ENCODE measurements around the gene PSMB9. TPM values are rescaled to one million over a fixed set of nuclear protein-coding genes. Genes with fewer than 3 reads are reported as not detected.
"Not testable (repeated sequence)": the region's sequence is repeated elsewhere in the genome, so short reads cannot be mapped to it uniquely, and the experiment has no call there.

PSMB9 gene
- total RNA-seq, 1 donor from 2014 or later = 20.5 TPM

GRCh38 chr6:32868257-32868788, 14.3 kb downstream of the PSMB9 start:
- H3K4me3 ChIP-seq (ENCODE audit: low read depth, low read length) = no peak overlapping the region
- TF ChIP-seq, protein P1, sequence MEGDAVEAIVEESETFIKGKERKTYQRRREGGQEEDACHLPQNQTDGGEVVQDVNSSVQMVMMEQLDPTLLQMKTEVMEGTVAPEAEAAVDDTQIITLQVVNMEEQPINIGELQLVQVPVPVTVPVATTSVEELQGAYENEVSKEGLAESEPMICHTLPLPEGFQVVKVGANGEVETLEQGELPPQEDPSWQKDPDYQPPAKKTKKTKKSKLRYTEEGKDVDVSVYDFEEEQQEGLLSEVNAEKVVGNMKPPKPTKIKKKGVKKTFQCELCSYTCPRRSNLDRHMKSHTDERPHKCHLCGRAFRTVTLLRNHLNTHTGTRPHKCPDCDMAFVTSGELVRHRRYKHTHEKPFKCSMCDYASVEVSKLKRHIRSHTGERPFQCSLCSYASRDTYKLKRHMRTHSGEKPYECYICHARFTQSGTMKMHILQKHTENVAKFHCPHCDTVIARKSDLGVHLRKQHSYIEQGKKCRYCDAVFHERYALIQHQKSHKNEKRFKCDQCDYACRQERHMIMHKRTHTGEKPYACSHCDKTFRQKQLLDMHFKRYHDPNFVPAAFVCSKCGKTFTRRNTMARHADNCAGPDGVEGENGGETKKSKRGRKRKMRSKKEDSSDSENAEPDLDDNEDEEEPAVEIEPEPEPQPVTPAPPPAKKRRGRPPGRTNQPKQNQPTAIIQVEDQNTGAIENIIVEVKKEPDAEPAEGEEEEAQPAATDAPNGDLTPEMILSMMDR (conservative IDR thresholded peaks at IDR 0.05; ENCODE audit: low read depth, low read length) = peak; percentile 93
- DNase-seq (ENCODE audit: low read depth) = no peak

DNA sequence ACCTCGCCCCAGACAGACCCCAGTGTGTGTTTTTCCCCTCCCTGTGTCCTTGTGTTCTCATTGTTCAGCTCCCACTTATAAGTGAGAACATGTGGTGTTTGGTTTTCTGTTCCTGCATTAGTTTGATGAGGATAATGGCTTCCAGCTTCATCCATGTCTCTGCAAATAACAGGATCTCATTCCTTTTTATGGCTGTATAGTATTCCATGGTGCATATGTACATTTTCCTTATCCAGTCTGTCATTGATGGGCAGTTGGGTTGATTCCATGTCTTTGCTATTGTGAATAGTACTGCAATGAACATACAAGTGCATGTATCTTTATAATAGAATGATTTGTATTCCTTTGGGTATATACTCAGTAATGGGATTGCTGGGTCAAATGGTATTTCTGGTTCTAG, 20.0 kb downstream of the PSMB9 start:
- H3K4me3 ChIP-seq (ENCODE audit: low read depth, low read length); DNase-seq (ENCODE audit: low read depth): not testable (repeated sequence)

DNA sequence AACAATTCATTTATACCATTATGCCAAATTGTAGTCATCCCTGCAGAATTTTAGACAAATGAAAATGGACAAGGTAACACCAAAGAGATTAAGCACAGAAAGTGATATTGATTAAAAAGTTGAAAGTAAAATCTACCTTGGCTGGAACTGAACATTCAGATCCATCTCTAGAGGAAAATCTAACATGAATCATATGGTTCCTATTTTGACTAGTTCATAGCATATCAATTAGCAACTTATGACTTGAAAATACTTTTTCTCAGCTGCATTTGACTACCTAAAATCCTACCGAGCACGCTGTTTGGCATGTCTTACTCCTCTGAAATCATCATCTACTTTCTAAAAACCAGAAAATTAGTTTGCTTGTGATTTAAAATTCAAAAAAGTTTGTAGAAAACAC, 22.6 kb downstream of the PSMB9 start:
- TF ChIP-seq, protein P1 (conservative IDR thresholded peaks at IDR 0.05; ENCODE audit: low read depth, low read length) = no peak
- H3K4me3 ChIP-seq (ENCODE audit: low read depth, low read length) = no peak overlapping the region
- no peak for DNase-seq (ENCODE audit: low read depth)

- H3K4me3 ChIP-seq (ENCODE audit: low read depth, low read length) = no peak overlapping the region
- TF ChIP-seq, protein P1 (conservative IDR thresholded peaks at IDR 0.05; ENCODE audit: low read depth, low read length) = no peak
- DNase-seq (ENCODE audit: low read depth) = no peak
Measured at GRCh38 chr6:32879691-32880090, 25.7 kb downstream of the PSMB9 start.

GRCh38 chr6:32880962-32881361, 27.0 kb downstream of the PSMB9 start:
- H3K4me3 ChIP-seq (ENCODE audit: low read depth, low read length); DNase-seq (ENCODE audit: low read depth): not testable (repeated sequence)

DNA sequence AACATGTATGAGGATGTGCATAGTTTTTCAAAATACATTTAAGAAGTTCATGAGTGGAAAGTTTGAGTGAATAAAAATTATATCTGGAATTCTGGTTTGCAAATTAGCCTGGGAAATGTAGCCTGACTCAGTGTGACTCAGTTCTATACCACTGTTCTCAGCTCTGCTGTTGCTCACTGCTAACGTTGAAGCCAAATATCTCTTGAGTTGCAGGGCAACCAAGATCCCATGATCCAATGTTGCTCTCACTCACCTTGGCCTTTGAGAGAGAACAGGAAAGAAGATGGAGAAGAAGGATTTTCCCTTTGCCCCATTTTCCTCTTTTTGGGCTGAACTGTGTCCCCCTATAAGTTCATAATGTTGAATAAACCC, 28.9 kb downstream of the PSMB9 start:
- TF ChIP-seq, protein P1 (conservative IDR thresholded peaks at IDR 0.05; ENCODE audit: low read depth, low read length) = no peak
- DNase-seq (ENCODE audit: low read depth) = peak; percentile 43
- no peak overlapping the region for H3K4me3 ChIP-seq (ENCODE audit: low read depth, low read length)

GRCh38 chr6:32883789-32884188, 29.8 kb downstream of the PSMB9 start:
- no peak overlapping the region for H3K4me3 ChIP-seq (ENCODE audit: low read depth, low read length)
- TF ChIP-seq, protein P1 (conservative IDR thresholded peaks at IDR 0.05; ENCODE audit: low read depth, low read length) = no peak

GRCh38 chr6:32885698-32886286, 31.8 kb downstream of the PSMB9 start:
- DNase-seq (ENCODE audit: low read depth) = peak; percentile 48
- TF ChIP-seq, protein P1 (conservative IDR thresholded peaks at IDR 0.05; ENCODE audit: low read depth, low read length) = peak; percentile 57
- H3K4me3 ChIP-seq (ENCODE audit: low read depth, low read length) = no peak overlapping the region

More at GRCh38 chr6:32883789-32884188, 29.8 kb downstream of the PSMB9 start:
- peak; percentile 47 for DNase-seq (ENCODE audit: low read depth)

Data from epithelial cell of proximal tubule (primary cell).